DND-41 (cell line): ENCODE data around the gene COX20.

Experiments
- CTCF ChIP-seq: IDR thresholded peaks from 2 replicates; pipeline ENCODE4 v1.5.1; 2012; ENCODE audit warnings: borderline replicate concordance, low read length, moderate library complexity, mild to moderate bottlenecking; ENCODE audit not compliant: poor library complexity, severe bottlenecking; ENCODE audit errors: extremely low read depth
- EZH2 ChIP-seq: IDR thresholded peaks from 3 replicates; pipeline ENCODE4 v1.6.1; 2012; ENCODE audit warnings: borderline replicate concordance, low read depth, mild to moderate bottlenecking, moderate library complexity, low read length, inconsistent platforms; ENCODE audit not compliant: severe bottlenecking

GRCh38 chr1:244840219-244840794 lies 4.8 kb downstream of the COX20 start:
- TF ChIP-seq CTCF (no peak), EZH2 (no peak)
